Testis (tissue), 2 donors: ENCODE measurements around the gene MAP3K14.

Experiments
- CTCF ChIP-seq, 3 experiments: fragments of 450-650 bp in 2 of 3; fragments of 200-600 bp in 1 of 3; sonication (generic) in 1 of 3; IDR thresholded peaks; one replicate each; pipeline ENCODE4 v1.5.1; 2016 to 2019; ENCODE audit warnings: antibody characterized with exemption in 3 of 3, mild to moderate bottlenecking in 2 of 3, moderate library complexity in 1 of 3
- POLR2A ChIP-seq: fragments of 450-650 bp; IDR thresholded peaks from one replicate; pipeline ENCODE4 v1.6.1; 2017; ENCODE audit warnings: antibody characterized with exemption, mild to moderate bottlenecking, moderate library complexity

GRCh38 chr17:45262516-45263476 is 54.0 kb downstream of the MAP3K14 start:
- TF ChIP-seq CTCF (IDR thresholded peaks at IDR 0.05) (no peak), POLR2A (no peak)
